ENCODE results near the gene SLC24A2.

Gene SLC24A2

DNA sequence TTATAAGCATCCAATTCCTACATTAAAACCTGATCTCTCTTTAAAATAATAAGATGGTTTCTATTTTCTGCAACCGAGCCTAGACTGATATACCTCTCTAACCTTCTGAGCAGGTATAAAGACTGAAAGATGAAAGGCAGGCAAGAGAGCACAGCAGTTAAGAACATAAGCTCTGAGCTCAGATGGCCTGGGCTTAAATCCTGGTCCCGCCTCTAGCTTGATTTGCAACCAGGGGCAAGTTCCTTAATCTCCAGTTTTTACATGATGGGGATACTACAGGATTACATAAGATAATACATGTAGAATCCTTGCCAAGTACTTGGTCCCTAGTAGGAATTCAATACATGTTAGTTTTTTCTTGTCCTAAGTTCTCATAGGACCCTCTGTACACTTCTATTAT, 33.9 kb downstream of the SLC24A2 start:
- no peak for DNase-seq

DNA sequence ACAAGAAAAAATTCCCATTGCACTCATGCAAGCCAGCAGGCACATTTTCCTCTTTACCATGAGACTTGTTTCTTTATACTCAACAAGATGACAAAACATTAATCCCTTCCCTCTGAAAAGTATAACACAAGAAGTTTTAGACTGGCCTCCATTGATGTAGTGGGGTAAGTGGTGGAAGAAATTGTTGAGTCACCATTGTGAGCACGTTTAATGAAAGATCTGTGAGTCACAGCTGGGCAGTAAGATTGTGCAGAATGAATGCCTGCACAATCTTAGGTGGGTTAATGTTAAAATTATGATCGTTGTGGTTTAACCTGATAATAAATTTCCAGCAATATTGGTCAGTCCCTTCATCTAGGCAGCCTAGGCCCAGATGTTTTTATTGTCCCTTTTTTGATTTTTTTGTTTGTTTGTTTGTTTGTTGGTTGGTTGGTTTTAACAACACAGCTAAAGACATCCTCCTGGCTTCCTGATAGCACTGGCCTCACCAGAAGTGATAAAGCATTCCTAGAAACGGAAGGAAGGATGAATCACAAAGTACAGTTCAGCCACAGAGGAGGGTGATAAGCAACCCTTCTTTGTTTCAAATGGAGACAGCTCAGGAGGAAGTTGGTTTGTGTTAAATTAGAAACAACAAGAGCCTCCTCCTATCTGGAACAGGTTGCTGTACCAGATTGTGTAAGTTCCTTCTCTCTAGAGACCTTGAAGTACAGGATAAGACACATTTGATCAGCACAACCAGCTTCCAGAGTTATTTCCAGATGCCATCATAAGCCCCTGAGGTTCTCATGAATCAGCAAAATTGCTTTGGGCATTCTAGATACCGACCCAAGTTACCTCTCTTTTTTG, 40.3 kb downstream of the SLC24A2 start:
- no peak for DNase-seq

DNA sequence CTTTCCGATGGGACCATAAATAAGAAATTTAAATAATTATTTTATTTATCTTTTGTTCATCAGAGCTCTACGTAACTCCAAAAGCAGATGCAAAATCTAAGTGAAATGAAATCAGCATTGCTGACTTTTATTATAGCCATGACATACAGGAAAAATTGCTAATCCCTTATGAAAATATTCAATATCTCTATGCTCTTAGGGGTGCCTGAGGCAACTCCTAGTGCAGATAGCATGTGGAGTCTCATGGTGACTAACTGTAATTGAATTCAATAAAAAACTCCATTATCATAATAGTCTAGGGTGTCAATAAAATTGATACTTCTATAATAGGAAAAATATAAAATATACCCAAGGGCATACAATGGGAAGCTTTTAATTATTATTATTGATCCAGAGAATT, 42.6 kb downstream of the SLC24A2 start:
- no peak for DNase-seq

DNA sequence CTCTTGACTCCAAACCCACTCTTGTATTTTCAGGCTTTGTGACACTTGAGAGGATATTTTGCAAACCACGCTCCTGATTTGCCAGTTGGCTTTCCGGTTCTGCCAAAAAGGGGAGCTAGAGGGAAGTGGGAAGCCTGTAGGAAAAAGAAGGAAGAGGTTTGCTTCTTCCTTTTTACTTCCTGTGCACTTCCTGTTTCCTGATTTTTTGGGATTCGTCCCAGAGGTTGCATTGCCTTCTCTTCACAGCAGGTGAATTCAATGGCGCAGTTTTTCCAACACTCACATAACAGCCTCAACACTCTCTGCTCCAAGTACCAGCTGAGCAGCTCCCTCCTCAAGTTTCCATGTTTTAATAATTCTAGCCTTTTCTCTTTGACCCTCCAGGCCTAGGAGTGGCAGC, 47.7 kb downstream of the SLC24A2 start:
- DNase-seq: no peak

Data from activated naive CD4-positive, alpha-beta T cell treated with Interleukin-2 at 50 U/mL for 16 hours (primary cell).